HT-29 (cell line): ENCODE measurements around the gene EMC9. TPM values are rescaled to one million over a fixed set of nuclear protein-coding genes. Genes with fewer than 3 reads are reported as not detected.

Experiments used
- DNase-seq: peaks from one replicate; pipeline ENCODE4 v3.0.0-alpha.2; 2015; ENCODE audit warnings: low spot score
- total RNA-seq: library from RNA; depleted of rRNA; stranded (reverse); fragments of >200 nt; shearing (Covaris generic); gene quantifications from 2 replicates; pipeline ENCODE4 v1.2.3, GENCODE V29; 2014

Gene EMC9
- total RNA-seq, 1 experiment from 2014 or later, result 63.9 TPM

DNA sequence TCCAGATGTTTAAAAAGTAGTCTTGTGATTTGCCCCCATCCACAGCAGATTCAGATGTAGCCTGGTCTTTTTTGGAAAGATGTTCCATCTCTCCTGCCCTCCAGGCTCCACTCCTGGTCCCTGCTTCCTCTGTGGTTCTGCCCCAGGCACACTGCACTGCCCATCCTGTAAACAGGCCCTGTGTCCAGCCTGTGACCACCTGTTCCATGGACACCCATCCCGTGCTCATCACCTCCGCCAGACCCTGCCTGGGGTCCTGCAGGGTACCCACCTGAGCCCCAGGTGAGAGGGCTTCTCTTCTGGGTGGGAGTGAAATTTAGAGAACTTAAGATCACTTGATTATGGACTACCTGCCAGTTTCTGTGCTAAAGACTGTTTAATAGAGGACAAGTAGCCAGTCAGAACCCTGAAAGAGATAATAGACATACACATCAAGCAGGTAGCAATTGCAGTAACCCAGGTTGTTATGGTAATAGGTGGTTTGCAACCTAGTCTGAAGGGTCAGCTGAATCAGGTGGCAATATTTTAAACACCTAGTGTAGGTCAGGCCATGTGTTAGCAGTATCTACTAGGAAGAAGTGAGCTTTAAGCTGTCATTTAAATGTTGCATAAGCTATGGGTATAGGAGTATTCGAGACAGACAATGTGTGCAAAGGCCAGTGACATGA is 8.0 kb upstream of the EMC9 start:
- no peak for DNase-seq

DNA sequence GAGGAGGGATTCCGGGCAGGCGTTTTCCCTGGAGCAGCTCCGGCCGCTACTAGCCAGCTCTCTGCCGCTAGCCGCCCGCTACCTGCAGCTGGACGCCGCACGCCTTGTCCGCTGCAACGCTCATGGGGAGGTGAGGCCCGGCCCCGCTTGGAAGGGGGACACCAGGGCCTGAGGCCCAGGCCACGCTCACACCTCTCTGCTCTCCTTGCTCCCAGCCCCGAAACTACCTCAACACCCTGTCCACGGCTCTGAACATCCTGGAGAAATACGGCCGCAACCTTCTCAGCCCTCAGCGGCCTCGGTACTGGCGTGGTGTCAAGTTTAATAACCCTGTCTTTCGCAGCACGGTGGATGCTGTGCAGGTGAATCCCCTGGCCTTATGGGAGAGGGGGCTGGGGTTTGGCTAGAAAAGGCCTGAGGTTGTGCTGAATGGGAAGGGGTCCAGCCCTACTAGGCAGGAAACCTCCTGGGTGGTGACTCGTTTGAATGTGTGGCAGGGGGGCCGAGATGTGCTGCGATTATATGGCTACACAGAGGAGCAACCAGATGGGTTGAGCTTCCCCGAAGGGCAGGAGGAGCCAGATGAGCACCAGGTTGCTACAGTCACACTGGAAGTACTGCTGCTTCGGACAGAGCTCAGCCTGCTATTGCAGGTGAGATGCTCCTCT is 6.5 kb upstream of the EMC9 start:
- DNase-seq, result no peak

DNA sequence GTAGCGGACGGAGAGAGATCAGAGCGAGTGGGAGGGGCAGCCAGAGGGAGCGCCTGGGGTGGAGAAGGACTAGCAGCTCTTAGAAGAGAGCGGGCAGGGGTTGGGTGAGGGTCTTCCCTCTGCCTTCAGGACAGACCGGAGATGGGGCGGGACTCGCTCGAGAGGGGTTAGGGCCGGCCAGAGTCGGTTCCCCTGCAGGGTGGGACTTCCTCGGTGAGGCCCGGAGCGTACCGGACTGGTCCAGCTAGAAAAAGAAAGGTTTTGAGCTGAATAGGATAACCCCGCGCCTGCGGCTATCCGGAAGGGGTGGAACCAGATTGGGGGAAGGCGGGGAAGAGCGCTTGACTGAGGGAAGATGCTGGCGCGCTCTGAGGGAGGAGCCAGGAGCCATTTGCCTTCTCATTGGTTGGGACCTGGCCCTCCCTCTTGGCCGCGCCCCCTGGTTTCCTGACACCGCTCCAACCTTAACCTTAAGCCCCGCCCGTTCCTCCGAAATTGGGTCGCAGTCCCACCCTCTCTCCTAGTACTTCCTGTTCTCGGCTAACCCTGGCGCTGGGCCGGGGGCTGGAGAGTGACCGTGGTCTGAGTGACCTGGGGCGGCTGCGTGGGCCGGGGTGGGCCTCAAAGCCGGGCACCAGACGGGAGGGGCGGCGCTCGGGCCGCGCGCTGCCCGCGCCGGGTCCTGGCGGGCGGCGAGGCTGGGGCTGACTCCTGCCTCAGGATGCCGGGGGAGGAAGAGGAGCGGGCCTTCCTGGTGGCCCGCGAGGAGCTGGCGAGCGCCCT is 5.8 kb upstream of the EMC9 start, which contains the start of gene RNF31:
Gene RNF31 (plus strand): TSS at position 521 of the 783 bp plus-strand sequence. CDS start 201 bp downstream, at position 722.
- DNase-seq, result peak; percentile 94

DNA sequence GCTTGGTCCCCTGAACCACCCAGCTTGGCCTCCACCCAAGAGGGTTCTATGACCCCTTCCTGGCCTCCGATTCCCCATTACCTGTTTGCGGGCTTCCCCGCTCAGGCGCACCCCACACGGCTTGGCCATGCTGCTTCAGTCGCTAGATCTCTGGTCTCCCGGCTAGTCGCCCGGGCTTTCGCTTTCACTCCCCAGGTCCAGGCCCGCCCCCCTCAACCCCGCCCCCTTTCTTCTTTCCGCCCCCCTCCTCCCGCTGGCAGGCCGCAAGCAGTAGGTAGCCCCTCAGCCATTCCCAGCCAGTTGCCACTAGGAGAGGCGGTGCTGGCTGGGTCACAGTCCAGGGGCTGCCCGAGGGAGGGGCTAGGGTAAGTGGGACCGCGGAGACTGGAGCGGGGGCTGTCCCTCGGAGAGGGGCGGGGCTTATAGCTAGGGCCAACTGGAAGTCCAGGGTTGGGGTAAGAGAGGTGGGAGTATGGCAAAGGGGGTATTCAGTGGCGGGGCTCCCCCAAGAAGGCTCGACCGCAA is 5.1 kb upstream of the EMC9 start, which contains the start of gene PSME2:
Gene PSME2 (minus strand): TSS at position 158 of the 525 bp plus-strand sequence. CDS start 29 bp downstream, at position 129.
- DNase-seq, result peak; percentile 88

DNA sequence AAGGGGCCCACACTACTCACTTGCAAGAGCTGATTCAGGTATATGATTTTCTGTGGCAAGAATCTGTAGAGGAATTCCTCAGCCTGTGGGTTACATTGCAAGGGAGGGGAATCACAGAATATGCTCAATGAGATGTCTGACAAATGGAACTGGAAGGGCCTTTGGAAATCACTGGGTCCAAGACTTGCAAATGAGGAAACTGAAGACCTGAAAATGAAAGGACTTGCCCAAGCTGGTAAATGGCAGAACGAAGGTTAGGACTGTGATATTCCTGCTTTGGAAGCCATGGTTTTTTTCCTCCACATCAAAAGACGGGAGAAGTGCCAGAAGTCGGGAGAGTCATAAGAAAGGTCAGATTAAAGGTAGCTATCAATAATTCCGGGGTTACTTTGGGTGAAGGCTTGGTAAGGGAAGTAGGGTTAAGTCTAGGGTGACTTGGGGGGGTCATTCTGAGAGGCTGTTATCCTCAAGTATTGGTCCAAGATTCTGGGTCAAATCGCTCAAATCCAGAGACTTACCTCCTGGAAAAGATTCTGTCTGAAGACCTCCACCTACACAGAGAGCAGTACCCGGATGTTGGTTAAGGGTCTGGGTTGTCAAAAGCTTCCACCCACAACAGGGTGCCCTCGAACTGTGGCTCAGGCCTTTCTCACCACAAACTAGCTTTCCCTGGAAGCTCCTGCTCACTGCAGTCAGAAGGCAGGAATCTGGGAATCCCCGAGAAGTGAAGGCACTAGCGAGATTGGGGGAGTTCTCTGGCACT is 4.5 kb upstream of the EMC9 start:
- DNase-seq, result no peak

DNA sequence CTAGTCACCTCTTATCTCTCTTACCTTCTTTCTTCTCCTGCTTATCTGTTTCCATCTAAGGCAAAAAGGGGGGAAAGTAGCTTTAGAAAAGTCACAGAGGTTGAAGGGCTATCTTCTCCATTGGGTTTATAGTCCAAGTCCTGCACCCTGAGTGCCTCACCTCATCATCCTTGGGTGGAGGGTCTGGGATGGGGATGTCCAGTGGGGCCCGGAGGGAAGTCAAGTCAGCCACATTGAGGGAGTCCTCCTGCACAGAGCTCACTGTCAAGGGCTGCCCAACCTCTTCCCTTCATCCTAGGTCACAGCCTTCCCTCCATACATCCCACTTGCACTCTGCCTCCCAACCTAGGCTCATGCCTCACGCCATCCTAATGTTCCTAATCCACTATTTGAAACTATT is 3.8 kb upstream of the EMC9 start:
- DNase-seq, result no peak

DNA sequence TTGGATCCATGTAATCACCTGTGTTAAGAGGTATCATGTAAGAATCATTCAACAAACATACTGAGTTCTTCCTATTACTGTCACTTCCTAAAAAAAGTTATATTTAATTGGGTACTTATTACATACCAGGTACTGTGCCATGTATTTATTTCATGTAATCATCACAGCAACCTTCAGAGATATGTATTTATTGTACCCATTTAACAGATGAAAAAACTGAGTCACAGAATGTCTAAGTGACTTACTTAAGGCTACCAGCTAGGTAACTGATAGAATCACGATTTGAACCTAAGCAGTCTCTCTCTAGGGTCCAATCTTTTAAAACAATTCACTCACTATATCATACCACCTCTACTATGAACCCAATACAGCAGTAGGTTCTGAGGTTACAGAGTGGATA is 3.1 kb upstream of the EMC9 start:
- no peak for DNase-seq

DNA sequence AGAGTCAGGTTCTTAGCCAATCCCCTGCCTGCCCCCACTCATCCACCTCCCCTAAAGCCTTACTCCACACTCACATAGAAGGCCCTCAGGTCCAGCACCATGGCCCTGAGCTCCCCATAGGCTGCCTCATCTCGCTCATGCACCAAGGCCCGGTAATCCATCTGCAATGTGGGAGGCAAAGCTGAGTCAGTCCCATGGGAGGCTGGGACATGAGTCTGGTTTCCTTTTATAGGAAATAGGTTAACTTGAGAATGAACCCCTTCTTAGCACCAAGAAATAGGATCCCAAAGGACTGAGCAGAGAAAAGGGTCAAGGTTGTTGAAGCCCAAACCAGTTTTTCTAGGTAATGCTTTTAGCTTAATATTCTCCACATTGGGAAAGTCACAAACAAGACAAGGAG is 2.1 kb upstream of the EMC9 start:
- no peak for DNase-seq

DNA sequence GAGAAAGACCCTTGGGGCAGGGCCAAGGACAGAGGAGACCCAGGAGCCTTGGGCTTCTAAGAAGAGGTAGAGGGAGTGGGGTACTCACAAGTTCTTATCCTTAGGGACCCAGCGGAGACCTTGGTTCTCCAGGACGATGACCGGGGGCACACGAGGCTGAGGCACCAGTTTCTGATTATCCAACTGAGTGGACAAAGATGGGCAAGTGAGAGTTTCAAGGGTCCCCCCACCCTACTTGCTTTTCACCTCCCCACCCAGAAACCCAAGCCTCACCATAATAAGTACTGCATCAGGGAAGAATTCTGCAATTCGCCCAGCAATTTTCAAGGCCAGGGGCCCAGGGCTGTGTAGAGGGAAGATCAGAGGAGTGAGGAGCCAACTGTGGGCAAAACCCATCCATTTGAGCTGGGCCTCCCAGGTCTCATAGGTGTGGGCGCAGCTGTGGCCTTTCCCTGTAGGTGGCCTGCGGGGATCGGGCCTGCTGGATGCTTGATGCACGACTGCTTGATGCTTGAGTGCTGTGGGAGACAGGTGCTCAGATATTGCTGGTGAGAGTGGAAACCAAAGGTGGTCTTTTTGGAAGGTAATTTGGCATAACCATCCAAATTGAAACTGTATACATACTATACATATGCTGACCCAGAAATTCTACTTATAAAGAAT is 2.0 kb downstream of the EMC9 start:
- DNase-seq, result peak; percentile 32

DNA sequence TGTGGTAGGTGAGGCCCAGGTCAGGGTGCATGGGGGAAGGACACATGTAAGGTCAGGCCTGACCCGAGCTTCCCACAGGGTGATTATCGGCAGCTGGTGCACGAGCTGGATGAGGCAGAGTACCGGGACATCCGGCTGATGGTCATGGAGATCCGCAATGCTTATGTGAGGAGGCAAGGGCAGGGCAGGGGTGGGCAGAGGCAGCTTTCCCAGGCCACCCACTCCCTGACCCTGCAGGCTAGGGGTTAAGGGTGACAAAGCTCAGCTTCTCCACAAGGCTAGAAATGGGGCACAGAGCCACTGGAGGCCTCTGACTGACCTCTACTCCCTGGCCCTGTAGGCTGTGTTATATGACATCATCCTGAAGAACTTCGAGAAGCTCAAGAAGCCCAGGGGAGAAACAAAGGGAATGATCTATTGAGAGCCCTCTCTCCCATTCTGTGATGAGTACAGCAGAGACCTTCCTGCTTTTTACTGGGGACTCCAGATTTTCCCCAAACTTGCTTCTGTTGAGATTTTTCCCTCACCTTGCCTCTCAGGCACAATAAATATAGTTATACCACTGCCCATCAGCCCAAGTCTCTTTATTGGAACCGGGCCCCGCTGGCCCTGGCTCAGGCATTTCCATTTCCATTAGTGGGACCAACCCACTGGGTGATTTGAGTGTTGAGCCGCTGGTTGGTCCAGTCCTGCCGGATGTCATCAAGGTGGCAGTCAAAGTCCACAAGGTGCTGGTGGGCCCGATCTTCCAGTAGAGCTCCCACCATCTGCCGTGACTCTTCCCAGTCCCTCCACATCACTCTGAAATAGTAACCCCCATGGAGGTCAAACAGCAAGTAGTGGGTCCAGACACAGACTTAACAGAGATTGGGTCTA is 2.8 kb downstream of the EMC9 start:
- DNase-seq, result no peak

DNA sequence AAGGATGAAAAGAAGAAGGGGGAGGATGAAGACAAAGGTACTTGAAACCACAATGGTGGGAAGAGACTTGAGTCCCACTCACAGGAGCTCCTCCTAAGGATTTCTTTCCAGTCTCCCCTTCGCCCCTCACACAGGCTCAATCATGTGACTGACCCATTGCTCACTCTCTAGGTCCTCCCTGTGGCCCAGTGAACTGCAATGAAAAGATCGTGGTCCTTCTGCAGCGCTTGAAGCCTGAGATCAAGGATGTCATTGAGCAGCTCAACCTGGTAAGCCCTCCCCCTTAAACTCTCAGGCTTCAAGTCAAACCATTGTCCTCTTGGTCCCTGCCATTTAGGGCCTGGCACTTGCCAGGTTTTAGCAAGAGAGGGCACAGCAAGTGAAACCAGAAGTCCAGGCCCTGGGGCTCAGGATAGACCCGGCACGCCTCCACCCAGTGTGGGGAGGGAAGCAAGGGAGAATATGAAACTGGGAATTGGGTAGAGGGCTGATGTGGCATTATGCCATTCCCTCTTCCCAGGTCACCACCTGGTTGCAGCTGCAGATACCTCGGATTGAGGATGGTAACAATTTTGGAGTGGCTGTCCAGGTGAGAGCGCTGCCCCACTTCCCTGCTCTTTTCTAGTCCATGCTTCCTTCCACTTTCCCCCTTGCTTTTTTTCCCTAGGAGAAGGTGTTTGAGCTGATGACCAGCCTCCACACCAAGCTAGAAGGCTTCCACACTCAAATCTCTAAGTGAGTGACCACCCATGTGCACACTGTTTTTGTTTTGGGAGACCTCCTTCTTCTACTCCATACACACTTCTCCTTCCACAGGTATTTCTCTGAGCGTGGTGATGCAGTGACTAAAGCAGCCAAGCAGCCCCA is 3.6 kb downstream of the EMC9 start:
- DNase-seq, result no peak

DNA sequence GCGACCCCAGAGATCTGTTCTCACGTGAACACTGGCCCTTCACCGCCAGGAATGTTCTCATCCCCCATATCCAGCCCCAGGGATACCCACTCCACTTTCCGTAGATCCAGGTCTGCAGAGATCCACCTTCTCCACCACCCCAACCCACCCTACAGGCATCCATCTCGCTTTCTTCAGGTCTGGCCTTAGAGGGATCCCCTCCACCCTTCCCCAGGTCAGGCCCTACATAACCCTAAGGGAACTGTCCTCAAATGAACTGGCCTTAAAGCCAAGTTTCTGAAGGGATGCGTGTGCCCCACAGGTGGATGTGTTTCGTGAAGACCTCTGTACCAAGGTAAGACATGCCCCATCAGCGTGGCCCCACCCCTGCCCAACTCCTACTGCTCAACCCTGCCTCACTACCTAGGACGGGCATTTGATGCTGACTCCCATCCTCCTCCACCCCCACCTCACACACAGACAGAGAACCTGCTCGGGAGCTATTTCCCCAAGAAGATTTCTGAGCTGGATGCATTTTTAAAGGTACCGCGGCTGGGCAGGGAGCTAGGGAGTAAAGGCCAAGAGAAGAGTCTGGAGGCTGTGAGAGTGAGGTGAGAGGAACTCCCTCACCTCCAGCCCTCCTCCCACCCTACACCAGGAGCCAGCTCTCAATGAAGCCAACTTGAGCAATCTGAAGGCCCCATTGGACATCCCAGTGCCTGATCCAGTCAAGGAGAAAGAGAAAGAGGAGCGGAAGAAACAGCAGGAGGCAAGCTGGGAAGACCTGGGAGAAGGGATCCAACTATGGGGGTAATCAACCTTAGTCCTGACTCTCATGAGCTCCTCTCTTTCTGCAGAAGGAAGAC is 4.5 kb downstream of the EMC9 start:
- DNase-seq, result peak; percentile 11

DNA sequence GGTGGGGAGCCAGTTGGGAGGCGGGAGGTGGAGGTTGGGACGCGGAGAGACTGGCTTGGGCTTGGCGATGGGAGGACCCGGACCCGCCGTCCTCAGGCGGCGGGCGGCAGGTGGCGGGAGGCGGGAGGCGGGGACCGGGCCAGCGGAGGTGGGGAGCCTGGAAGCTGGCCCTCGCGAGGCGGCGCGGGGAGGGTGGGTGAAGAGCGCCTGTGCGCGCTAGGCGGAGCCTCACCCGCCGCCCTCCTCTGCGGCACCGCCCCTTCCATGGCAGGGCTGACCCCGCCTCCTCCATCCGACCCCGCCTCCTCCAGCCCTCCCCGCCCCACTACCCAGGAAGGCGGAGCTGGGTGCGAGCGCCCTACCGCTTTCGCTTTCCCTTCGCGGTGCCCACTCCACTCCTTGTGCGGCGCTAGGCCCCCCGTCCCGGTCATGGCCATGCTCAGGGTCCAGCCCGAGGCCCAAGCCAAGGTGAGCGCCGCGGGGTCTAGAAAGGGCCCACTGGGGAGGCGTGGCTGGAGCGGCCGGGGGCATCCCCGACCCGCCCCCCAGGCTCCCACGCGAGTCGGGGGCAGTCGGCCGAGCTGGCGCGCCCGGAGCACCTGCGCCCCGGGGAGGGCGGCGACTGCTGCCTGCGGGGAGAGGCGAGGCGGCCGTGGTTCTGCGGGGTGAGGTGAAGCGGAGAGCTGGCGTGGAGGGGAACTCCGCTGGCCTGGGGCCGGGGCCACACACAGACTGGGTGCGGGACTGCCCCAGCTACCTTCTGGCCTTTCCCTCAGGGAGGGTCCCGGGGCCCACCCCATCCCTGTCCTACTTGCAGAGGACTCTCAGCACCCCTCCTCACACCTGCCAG is 5.3 kb downstream of the EMC9 start, which contains the start of gene PSME1:
Gene PSME1 (plus strand): TSS at position 361 of the 850 bp plus-strand sequence. CDS start 69 bp downstream, at position 430.
- DNase-seq, result peak; percentile 82

DNA sequence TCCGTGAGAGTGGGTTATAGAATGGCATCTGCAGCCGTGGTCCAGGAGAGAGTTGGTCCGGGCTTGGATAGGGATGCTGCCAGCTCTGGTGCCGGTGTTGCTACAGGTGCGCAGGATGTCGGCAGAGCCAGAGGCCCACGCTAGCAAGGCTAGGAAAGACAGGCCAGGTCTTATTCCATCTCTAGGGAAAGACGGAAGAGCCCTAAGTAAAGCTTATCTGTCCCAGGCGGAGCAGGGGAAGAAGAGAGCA is 5.9 kb downstream of the EMC9 start:
- no peak for DNase-seq

DNA sequence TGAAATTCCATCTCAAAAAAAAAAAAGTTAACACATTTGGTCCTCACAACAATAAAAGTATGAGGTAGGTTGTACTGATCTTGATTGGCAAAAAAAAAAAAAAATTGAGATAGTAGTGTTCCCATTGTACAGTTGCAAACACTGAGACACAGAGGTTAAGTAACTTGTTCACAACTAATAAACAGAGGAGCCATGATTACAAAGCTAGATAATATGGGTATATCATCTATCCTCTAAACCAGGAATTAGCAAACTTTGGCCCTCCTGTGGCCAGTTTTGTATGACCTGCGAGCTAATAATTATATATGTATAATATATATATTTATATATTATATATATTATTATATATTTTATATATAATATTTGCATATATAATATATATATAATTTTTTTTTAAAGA is 7.7 kb downstream of the EMC9 start:
- DNase-seq, result no peak

DNA sequence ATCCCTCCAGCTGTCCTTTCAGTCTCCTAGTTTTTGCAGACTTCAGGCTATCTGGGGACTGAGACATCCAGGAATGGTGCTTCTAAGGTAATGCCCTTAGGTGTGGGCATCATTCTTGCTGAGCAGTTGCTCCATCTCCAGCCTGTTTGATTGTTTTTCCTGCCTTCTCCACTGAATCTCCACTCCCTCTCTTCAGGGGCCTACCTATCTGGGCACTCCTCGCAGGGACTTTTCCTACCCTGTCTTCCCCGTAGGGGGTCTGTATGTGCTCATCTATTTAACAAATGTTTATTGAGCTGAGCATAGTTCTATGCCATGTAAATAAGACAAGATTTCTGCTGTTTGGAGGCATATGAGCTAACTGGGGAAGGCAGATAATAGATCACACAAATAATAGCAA is 8.4 kb downstream of the EMC9 start:
- DNase-seq, result no peak

DNA sequence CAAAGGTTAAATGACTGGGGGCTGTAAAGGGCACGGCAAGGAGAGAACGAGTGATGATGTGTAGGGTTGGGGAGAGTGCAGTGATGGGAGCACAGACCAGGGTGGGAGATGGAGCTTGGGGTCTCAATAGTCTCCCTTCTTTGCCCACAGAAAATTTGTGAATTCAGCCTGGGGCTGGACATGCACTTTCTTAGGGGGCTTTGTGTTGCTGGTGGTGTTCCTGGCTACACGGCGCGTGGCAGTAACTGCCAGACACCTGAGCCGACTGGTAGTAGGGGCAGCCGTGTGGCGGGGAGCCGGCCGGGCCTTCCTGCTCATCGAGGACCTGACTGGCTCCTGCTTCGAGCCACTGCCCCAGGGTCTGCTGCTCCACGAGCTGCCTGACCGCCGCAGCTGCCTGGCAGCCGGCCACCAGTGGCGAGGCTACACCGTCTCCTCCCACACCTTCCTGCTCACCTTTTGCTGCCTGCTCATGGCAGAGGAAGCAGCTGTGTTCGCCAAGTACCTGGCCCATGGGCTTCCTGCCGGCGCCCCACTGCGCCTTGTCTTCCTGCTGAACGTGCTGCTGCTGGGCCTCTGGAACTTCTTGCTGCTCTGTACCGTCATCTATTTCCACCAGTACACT is 9.2 kb downstream of the EMC9 start:
- no peak for DNase-seq
